ENCODE measurements around the gene COL4A1.

DNA sequence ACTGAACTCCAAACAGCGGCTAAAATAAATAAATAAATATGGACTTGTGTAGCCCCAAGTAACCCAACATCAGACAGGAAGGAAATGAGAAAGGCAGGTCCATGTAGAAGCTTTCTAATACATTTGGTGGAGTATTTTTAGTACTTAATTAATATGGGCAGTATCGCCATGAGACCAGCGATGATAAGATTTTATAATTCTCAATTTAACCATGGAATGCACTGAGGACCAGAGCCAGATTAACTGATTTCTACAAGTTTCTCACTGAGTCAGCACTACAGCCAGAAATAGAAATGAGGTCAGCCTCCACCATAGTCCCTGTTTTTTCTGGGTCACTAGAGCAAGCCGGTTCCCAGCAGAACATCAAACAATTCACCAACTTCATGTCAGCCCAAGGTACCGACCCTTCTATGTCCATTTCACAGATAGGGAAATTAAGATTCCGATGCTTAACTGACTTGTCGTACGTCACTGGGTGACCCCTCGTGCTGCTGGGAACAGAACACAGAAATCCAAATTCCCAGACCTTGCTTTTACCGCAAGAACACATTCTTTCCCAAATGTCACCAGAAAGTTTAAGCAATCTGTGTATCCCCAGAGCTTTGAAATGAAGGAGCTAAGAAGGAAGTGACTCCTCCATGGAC is 90.4 kb downstream of the COL4A1 start:
- TF ChIP-seq EGR1 (IDR thresholded peaks at IDR 0.05) (no peak), CEBPB (IDR thresholded peaks at IDR 0.05) (no peak), EP300 (IDR thresholded peaks at IDR 0.05; ENCODE audit: borderline replicate concordance) (no peak), TEAD4 (IDR thresholded peaks at IDR 0.05) (no peak), MAX (IDR thresholded peaks at IDR 0.05) (no peak), CREB1 (IDR thresholded peaks at IDR 0.05; ENCODE audit: low read depth) (no peak), TAF1 (IDR thresholded peaks at IDR 0.05; ENCODE audit: low read depth) (no peak), RAD21 (IDR thresholded peaks at IDR 0.05; ENCODE audit: low read depth) (no peak), ZBTB7A (IDR thresholded peaks at IDR 0.05; ENCODE audit: low read depth) (no peak), TCF12 (IDR thresholded peaks at IDR 0.05; ENCODE audit: low read depth) (no peak), YY1 (IDR thresholded peaks at IDR 0.05; ENCODE audit: low read depth) (no peak), REST (IDR thresholded peaks at IDR 0.05; ENCODE audit: low read depth) (no peak), FOXM1 (IDR thresholded peaks at IDR 0.05; ENCODE audit: borderline replicate concordance, low read depth) (no peak)
- TF ChIP-seq, protein P1, sequence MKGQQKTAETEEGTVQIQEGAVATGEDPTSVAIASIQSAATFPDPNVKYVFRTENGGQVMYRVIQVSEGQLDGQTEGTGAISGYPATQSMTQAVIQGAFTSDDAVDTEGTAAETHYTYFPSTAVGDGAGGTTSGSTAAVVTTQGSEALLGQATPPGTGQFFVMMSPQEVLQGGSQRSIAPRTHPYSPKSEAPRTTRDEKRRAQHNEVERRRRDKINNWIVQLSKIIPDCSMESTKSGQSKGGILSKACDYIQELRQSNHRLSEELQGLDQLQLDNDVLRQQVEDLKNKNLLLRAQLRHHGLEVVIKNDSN (IDR thresholded peaks at IDR 0.05) = no peak

All from Ishikawa (cell line).